ENCODE measurements around the gene FRMD4A.
A peak's percentile ranks its signal among the peaks of the same experiment; 100 is the strongest.

The FRMD4A gene

GRCh38 chr10:13681095-13681494 is 649.6 kb downstream of the FRMD4A start:
- no peak for DNase-seq

GRCh38 chr10:13678101-13678843 is 652.5 kb downstream of the FRMD4A start:
- DNase-seq: no peak

GRCh38 chr10:13674645-13675588 is 655.8 kb downstream of the FRMD4A start:
- no peak for DNase-seq

GRCh38 chr10:13673156-13673555 is 657.6 kb downstream of the FRMD4A start:
- DNase-seq: no peak

GRCh38 chr10:13672548-13672947 is 658.2 kb downstream of the FRMD4A start:
- no peak for DNase-seq

GRCh38 chr10:13671904-13672303 is 658.8 kb downstream of the FRMD4A start:
- no peak for DNase-seq

GRCh38 chr10:13670311-13670710 is 660.4 kb downstream of the FRMD4A start:
- DNase-seq: no peak

- DNase-seq: no peak
Observed at GRCh38 chr10:13669901-13670300, 660.8 kb downstream of the FRMD4A start.

GRCh38 chr10:13669182-13669855 is 661.4 kb downstream of the FRMD4A start:
- no peak for DNase-seq

GRCh38 chr10:13668126-13668525 is 662.6 kb downstream of the FRMD4A start:
- DNase-seq: no peak

GRCh38 chr10:13665516-13666262 is 665.0 kb downstream of the FRMD4A start:
- DNase-seq: no peak

GRCh38 chr10:13661256-13661655 is 669.5 kb downstream of the FRMD4A start:
- DNase-seq: no peak

GRCh38 chr10:13660551-13660920 is 670.2 kb downstream of the FRMD4A start:
- DNase-seq: no peak

GRCh38 chr10:13659887-13660550 is 670.7 kb downstream of the FRMD4A start:
- peak; percentile 18 to 65 (median 58) for DNase-seq

- no peak for DNase-seq
Observed at GRCh38 chr10:13658871-13659685, 671.6 kb downstream of the FRMD4A start.

GRCh38 chr10:13658264-13658663 is 672.5 kb downstream of the FRMD4A start:
- no peak for DNase-seq

GRCh38 chr10:13657101-13657680 is 673.5 kb downstream of the FRMD4A start:
- no peak for DNase-seq

GRCh38 chr10:13656337-13657100 is 674.2 kb downstream of the FRMD4A start:
- DNase-seq: no peak

- no peak for DNase-seq
Observed at GRCh38 chr10:13654846-13655245, 675.9 kb downstream of the FRMD4A start.
